Progenitor cell of endocrine pancreas (in vitro differentiated cells): ENCODE measurements around the gene VSIG8. TPM values are rescaled to one million over a fixed set of nuclear protein-coding genes. Genes with fewer than 3 reads are reported as not detected.

Experiments
- DNase-seq: peaks from one replicate; pipeline ENCODE4 v3.0.0; 2021; ENCODE audit warnings: low spot score; ENCODE audit not compliant: unreplicated experiment
- H3K27ac Mint-ChIP-seq: 2 replicates; pipeline ENCODE4 v1.8.0; 2021; ENCODE audit warnings: mild to moderate bottlenecking, moderate library complexity, mixed read lengths
- H3K27me3 Mint-ChIP-seq: 2 replicates; pipeline ENCODE4 v1.8.0; 2021; ENCODE audit warnings: mixed read lengths
- H3K36me3 Mint-ChIP-seq: 2 replicates; pipeline ENCODE4 v1.8.0; 2022; ENCODE audit warnings: mixed read lengths; ENCODE audit not compliant: insufficient read depth
- H3K4me1 Mint-ChIP-seq: 2 replicates; pipeline ENCODE4 v1.8.0; 2021; ENCODE audit warnings: low read depth, mixed read lengths
- H3K4me3 Mint-ChIP-seq: 2 replicates; pipeline ENCODE4 v1.8.0; 2021; ENCODE audit warnings: low read depth, mild to moderate bottlenecking, moderate library complexity, mixed read lengths
- H3K9me3 Mint-ChIP-seq: 2 replicates; pipeline ENCODE4 v1.8.0; 2021; ENCODE audit warnings: low read depth, mixed read lengths
- CTCF ChIP-seq: fragments of 200-600 bp; sonication (generic); IDR thresholded peaks from one replicate; pipeline ENCODE4 v1.5.0; 2021; ENCODE audit warnings: antibody characterized with exemption, mild to moderate bottlenecking; ENCODE audit not compliant: unreplicated experiment
- total RNA-seq: library from RNA; stranded (reverse); gene quantifications from 2 replicates; pipeline ENCODE4 v1.2.1, GENCODE V29; 2021

The VSIG8 gene
- total RNA-seq, 1 donor from 2014 or later: not detected

- TF ChIP-seq CTCF: no peak
- Mint-ChIP-seq H3K27me3 (peaks cover 32% of the 10 kb centered on the region), H3K4me1 (peaks cover 20% of the 10 kb centered on the region), H3K4me3 (no peak overlapping the region), H3K27ac (no peak overlapping the region), H3K36me3 (no peaks in the 10 kb centered on the region), H3K9me3 (no peaks in the 10 kb centered on the region)
- DNase-seq: no peak
These were observed 34.1 kb upstream of the VSIG8 start for GRCh38 chr1:159896546-159896930.

GRCh38 chr1:159895836-159896545, 33.5 kb upstream of the VSIG8 start:
- Mint-ChIP-seq H3K27me3 (peaks cover 32% of the 10 kb centered on the region), H3K36me3 (no peaks in the 10 kb centered on the region), H3K4me1 (peaks cover 18% of the 10 kb centered on the region), H3K9me3 (no peaks in the 10 kb centered on the region), H3K4me3 (no peak overlapping the region), H3K27ac (no peak overlapping the region)
- DNase-seq: no peak
- no peak for TF ChIP-seq CTCF

- DNase-seq: no peak
- H3K4me3 Mint-ChIP-seq: no peak overlapping the region
- TF ChIP-seq CTCF: no peak
- H3K9me3 Mint-ChIP-seq: no peaks in the 10 kb centered on the region
- peaks cover 11% of the 10 kb centered on the region for H3K4me1 Mint-ChIP-seq
- no peaks in the 10 kb centered on the region for H3K36me3 Mint-ChIP-seq
- peaks cover 33% of the 10 kb centered on the region for H3K27me3 Mint-ChIP-seq
- H3K27ac Mint-ChIP-seq: no peak overlapping the region
These were observed 32.8 kb upstream of the VSIG8 start for GRCh38 chr1:159895286-159895685.

- TF ChIP-seq CTCF: no peak
- peaks cover 37% of the 10 kb centered on the region for H3K27me3 Mint-ChIP-seq
- H3K36me3 Mint-ChIP-seq: no peaks in the 10 kb centered on the region
- peaks cover 6% of the 10 kb centered on the region for H3K4me1 Mint-ChIP-seq
- no peak overlapping the region for H3K4me3 Mint-ChIP-seq
- DNase-seq: no peak
- H3K9me3 Mint-ChIP-seq: no peaks in the 10 kb centered on the region
- H3K27ac Mint-ChIP-seq: no peak overlapping the region
These were observed 30.5 kb upstream of the VSIG8 start for GRCh38 chr1:159892944-159893343.

GRCh38 chr1:159891275-159892157, 29.1 kb upstream of the VSIG8 start:
- peak; percentile 30 for DNase-seq
- Mint-ChIP-seq H3K36me3 (no peaks in the 10 kb centered on the region), H3K27me3 (peaks cover 41% of the 10 kb centered on the region), H3K4me1 (peaks cover 6% of the 10 kb centered on the region), H3K4me3 (no peak overlapping the region), H3K27ac (no peak overlapping the region), H3K9me3 (no peaks in the 10 kb centered on the region)
- peak; percentile 71 for TF ChIP-seq CTCF
